Raji (cell line): ENCODE results near the gene LIPM.

Experiments
- POLR2A ChIP-seq: IDR thresholded peaks from 2 replicates; pipeline ENCODE4 v1.6.1; 2011; ENCODE audit warnings: low read depth, low read length, control low read depth; ENCODE audit not compliant: insufficient read depth

Gene LIPM, protein sequence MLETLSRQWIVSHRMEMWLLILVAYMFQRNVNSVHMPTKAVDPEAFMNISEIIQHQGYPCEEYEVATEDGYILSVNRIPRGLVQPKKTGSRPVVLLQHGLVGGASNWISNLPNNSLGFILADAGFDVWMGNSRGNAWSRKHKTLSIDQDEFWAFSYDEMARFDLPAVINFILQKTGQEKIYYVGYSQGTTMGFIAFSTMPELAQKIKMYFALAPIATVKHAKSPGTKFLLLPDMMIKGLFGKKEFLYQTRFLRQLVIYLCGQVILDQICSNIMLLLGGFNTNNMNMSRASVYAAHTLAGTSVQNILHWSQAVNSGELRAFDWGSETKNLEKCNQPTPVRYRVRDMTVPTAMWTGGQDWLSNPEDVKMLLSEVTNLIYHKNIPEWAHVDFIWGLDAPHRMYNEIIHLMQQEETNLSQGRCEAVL

DNA sequence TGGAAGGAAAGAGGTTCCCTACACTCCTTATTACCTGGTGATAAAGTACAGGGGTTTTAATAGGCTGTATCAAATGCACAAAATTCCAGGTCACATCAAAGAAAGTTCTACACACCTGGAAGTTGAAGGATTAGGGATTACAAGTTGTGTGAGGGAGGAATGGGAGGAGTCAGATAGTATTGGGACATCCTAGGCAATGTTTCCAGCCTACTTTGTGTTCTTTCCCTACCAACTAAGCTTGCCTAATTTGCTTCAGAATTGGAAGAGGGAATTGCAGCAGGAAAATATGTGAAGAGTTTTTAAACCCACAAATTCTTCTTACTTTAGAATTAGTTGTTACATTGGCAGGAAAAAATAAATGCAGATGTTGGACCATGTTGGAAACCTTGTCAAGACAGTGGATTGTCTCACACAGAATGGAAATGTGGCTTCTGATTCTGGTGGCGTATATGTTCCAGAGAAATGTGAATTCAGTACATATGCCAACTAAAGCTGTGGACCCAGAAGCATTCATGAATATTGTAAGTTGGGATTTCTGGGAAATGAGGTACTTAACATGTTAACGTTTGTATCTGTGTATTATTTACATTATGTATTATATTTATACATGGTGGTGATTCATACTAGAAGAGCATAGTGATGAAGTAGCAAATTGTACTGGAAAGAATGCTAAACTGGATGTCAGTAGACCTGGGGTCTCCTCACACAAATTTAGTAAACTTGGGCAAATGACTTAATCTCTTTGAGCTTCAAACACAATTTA lies at the start of gene LIPM:
Gene LIPM, plus strand, starts transcription at position 208 of the 763 bp plus-strand sequence. Its CDS starts 167 bp downstream, at position 375.
- no peak for TF ChIP-seq POLR2A

DNA sequence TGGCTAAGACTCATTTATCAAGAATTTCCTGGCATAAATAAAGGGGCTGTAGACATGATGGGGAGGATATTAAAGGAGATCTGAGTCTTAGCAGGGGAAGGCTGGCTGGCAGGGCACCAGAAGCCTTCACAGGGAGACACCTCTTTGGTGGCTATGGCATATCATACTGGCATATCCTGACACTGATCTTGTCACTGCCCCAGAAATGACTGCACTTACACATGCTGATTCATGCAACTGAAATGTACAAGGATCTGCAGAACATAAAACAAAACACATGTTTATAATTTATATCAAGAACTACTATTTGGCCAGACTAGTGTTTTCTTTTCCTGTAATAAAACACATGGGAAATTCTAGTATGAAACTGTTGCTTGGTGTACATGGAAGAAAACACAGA lies 48.2 kb upstream of the LIPM start:
- no peak for TF ChIP-seq POLR2A

DNA sequence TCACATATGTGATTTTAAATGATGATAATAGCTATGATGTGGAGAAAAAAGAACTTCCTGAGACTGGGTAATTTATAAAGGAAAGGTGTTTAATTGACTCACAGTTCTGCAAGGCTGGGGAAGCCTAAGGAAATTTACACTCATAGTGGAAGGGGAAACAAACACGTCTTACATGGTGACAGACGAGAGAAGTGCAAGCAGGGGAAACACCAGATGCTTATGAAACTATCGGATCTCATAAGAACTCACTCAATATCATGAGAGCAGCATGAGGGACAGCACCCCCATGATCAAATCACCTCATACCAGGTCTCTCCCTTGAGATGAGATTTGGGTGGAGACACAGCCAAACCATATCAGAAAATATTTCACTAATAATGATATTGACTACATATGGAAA lies 46.8 kb upstream of the LIPM start:
- no peak for TF ChIP-seq POLR2A

- no peak for TF ChIP-seq POLR2A
These were observed 45.9 kb upstream of the LIPM start for GRCh38 chr10:88756660-88757059.

GRCh38 chr10:88759366-88760101 lies 43.0 kb upstream of the LIPM start, which contains the start of gene LIPN:
LIPN (plus strand) TSS chr10:88760020; CDS start chr10:88761406, 1,386 bp downstream.
- no peak for TF ChIP-seq POLR2A

DNA sequence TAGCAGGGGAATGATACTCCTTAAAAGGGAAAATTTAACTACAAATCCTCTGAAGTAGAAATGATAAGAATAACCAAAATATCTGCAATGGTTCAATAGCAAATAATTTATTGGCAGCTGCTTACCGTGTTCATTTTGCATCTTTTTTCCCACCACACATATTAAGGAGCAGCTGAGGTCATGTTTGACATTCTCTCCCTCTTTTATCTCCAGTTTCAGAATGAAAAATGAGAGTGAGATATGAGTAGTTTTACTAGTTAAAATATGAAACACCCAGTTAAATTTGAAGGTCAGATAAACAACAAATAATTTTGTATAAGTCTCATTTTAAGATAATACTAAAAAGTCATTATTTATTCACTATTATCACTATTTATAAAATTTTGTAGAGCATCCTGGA lies 39.6 kb upstream of the LIPM start:
- TF ChIP-seq POLR2A: no peak

DNA sequence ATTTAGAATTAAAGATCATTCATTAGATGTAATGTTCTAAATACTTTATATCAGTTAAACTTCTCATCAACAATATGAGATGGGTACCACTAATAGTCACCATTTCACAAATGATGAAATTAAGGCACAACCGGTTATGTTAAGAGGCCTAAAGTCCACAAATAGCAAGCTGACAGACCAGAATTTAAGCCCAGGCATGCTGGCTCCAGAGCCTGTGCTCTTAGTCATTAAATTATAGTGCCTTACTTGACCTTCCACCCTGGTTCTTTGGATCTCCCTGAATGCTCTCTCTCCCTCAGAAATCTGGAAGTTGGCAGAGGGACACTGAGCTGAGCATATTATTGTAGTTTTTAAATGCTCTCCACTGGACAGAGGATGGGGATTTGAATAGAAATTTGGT lies 39.1 kb upstream of the LIPM start:
- no peak for TF ChIP-seq POLR2A

GRCh38 chr10:88764110-88764509 lies 38.4 kb upstream of the LIPM start:
- no peak for TF ChIP-seq POLR2A

DNA sequence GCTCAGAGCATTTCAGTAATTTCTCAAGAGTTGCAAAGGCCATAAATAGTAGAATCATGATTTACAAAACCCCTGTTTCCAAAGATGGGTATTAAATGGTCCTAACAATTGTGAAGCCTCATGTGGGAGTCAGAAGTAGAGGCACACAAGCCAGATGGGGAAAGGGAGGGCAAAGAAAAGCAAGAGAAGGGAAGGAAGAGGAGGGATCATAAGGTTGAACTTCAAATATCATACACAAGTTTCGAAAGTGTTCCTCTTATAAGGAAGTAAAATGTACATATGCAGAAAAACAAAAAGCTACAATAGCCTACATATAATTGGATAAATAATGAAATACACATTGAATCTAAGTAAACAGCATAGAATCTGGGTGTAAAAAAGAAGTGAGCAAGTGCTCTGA lies 36.7 kb upstream of the LIPM start:
- no peak for TF ChIP-seq POLR2A

GRCh38 chr10:88769384-88769783 lies 33.1 kb upstream of the LIPM start:
- no peak for TF ChIP-seq POLR2A

DNA sequence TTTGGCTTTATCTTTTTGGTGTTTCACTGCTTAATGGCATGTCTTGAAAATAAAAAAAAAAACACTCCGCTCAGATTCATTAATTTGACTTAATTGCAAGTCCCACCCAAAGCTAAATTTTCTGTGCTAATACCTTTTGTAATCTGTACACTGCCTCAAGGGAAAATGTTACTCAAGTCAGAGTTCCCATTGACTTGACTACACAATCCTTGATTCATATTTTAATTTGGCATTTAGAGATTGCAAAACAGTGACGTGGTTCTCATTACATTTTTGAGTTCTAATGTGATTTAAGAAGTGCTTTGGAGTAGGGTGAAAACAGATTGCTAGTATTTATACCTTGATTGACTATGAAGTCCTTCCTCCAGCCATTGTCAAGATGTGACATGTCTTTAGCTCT lies 21.3 kb upstream of the LIPM start:
- TF ChIP-seq POLR2A: no peak

GRCh38 chr10:88782222-88782621 lies 20.3 kb upstream of the LIPM start:
- no peak for TF ChIP-seq POLR2A

DNA sequence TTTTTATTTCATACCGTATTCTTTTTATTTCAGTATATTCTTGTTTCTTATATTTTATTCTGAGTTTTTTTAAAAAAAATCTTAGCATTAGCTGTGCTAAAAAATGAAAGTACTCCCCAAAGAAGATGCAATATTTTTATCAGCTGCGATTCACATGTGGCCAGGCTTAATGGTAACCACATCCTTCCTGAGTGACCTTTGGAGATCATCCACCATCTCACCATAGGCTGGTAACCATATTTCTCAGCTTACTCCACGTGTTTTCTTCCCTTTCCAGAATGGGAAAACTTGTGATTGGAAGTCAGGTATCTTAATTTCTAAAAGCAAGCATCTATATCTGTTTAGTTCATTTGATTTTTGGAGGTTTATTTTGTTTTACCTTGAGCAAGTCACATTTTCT lies 18.8 kb upstream of the LIPM start:
- TF ChIP-seq POLR2A: no peak

DNA sequence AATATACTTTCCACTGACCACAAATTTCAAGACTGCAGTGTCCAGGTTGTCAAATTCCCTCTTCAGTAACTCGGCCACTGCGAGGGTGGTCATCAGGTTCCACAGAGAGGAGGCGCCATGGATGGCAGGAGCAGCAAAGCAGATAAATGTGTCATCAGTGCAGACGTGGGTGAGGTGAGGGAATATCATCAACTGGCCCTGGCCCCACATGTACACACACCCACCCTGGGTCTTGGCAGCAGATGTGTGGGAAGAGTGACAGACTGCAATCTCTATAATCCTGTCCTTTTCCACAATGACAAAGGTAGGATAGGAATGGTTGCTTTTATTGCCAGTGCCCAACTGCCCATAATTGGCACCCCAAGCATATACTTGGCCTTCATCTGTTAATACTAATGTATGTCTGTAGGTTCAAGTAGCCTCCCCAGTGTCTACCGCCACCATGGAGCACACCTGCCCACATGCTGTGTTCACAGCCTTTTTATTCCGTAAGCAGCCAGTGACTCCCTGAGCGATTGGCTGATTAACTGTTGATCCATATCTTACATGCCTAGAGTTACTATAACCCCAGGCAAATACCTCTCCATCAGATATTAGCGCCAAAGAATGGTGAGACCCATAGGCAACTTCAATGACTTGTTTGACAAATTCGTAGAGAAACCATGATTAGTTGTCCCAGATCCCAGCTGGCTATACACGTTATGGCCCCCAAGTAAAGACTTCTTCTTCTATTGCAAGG lies 16.3 kb upstream of the LIPM start:
- TF ChIP-seq POLR2A: no peak

DNA sequence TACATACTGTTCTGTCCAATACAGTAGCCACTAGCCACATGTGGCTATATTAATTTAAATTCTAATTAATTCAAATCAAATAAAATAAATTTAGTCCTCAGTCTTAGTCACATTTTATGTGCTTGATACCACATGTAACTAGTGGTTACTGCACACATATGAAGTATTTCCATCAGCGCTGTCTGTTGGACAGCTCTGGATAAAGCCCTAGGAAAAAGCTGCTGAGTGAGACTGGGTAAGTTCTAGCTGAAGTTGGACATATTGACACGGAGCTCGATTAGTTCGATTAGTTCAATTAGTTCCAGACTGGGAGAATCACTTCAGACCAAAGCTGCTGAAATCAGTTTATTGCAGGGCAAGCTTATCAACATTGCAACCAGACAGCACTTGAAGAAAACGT lies 15.1 kb upstream of the LIPM start:
- TF ChIP-seq POLR2A: no peak
